ENCODE results near the gene SLC4A3. TPM values are rescaled to one million over a fixed set of nuclear protein-coding genes. Genes with fewer than 3 reads are reported as not detected.

SLC4A3 gene
- total RNA-seq, 1 experiment from 2014 or later, result 11.6 TPM

DNA sequence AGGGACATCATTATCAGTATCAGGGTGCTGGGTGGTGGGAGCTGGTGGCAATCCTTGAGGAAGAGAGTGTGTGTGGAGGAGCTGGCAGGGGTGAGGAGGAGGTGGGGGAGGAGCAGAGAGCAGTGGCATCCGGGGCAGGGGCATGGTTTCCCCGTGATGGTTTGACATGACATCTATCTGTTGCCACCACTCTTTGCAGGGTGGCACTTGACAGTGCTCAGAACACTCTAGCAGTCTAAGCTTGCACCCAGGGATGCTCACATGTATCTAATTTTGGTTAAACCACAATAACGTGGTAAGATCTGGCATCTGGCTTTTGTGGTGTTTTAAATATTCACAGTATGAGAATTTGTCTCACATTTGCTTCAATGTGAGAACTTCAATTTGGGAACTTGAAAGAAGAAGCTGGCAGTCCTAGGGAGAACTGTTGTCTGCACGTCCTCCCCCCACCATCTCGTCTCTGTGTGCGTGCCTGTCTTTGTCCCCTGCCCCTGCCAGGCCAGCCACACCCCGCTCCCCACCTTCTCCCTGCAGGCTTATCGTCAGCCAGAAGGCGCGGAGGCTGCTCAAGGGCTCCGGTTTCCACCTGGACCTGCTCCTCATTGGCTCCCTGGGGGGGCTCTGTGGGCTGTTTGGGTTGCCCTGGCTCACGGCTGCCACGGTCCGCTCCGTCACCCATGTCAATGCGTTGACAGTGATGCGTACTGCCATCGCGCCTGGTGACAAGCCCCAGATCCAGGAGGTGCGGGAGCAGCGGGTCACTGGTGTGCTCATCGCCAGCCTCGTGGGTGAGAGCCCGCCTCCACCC lies 11.7 kb downstream of the SLC4A3 start:
- POLR2A ChIA-PET (ENCODE audit: unreplicated experiment), result no interaction called here
- DNase-seq (no peak), ATAC-seq (no peak)
- H4K20me1 ChIP-seq (ENCODE audit: low read length), result no peaks in the 10 kb centered on the region
- no peak overlapping the region for H3K9ac ChIP-seq (ENCODE audit: low read length)
- H3K4me1 ChIP-seq (ENCODE audit: insufficient read depth, low read length), result peaks cover 7% of the 10 kb centered on the region
- H3K36me3 ChIP-seq (ENCODE audit: low read depth, low read length), result no peaks in the 10 kb centered on the region
- no peaks in the 10 kb centered on the region for H3F3A ChIP-seq (ENCODE audit: low read length, unreplicated experiment)
- no peaks in the 10 kb centered on the region for H3K9me2 ChIP-seq (replicated peaks; ENCODE audit: low read length)
- no peak overlapping the region for H3K4me3 ChIP-seq (ENCODE audit: low read length)
- H3K27ac ChIP-seq (ENCODE audit: low read length), result no peak overlapping the region
- no peaks in the 10 kb centered on the region for H3K27me3 ChIP-seq (ENCODE audit: low read length)
- no peak overlapping the region for H3K4me2 ChIP-seq (ENCODE audit: low read length)
- H3K9me3 ChIP-seq (ENCODE audit: low read length), result no peaks in the 10 kb centered on the region
- CTCF ChIA-PET, result no interaction called here
- no peak overlapping the region for H2AFZ ChIP-seq (ENCODE audit: low read length)
- TF ChIP-seq EZH2phosphoT487 (IDR thresholded peaks at IDR 0.05; ENCODE audit: borderline replicate concordance, low read length) (no peak), EZH2 (IDR thresholded peaks at IDR 0.05; ENCODE audit: low read length, unreplicated experiment) (no peak)
- TF ChIP-seq, protein P1, sequence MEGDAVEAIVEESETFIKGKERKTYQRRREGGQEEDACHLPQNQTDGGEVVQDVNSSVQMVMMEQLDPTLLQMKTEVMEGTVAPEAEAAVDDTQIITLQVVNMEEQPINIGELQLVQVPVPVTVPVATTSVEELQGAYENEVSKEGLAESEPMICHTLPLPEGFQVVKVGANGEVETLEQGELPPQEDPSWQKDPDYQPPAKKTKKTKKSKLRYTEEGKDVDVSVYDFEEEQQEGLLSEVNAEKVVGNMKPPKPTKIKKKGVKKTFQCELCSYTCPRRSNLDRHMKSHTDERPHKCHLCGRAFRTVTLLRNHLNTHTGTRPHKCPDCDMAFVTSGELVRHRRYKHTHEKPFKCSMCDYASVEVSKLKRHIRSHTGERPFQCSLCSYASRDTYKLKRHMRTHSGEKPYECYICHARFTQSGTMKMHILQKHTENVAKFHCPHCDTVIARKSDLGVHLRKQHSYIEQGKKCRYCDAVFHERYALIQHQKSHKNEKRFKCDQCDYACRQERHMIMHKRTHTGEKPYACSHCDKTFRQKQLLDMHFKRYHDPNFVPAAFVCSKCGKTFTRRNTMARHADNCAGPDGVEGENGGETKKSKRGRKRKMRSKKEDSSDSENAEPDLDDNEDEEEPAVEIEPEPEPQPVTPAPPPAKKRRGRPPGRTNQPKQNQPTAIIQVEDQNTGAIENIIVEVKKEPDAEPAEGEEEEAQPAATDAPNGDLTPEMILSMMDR (conservative IDR thresholded peaks at IDR 0.05; ENCODE audit: low read depth, low read length), result no peak
- intact Hi-C loops (cut with micrococcal nuclease), result no loop called here
- BruUV-seq (replicated peaks), result no TSS peak
- no peaks in the 10 kb centered on the region for H3K79me2 ChIP-seq (ENCODE audit: low read length)

DNA sequence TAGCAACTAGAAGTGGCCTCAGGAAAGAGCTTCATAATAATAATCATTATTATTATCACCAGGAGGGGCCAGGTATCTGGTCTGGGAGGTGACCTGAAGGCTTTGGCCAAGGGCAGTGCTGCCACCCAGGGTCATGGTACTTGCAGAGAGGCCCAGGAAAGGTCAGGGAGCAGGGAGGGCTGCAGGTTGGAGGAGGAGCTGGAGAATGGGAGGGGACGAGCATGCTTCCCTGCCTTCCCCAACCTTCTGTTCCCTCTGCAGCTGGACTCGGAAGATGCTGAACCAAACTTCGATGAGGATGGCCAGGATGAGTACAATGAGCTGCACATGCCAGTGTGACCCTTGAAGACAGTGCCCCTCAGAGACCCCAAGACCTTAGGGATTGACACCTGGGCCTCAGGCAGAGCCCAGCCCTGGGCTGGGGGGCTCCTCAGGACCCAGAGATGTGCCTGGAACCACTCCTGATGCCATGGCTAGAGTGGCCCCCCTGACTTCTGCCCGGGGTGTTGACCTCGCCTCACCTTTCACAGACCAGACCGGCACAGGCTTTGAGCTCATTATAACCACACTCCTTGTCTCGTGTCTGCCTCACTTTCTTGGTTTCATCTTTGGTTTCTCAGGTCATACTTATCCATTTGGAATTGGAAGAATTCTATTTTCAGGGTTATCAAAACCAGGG lies 14.1 kb downstream of the SLC4A3 start:
- Histone ChIP-seq H3K9me2 (replicated peaks; ENCODE audit: low read length) (no peaks in the 10 kb centered on the region), H4K20me1 (ENCODE audit: low read length) (no peaks in the 10 kb centered on the region), H3K4me2 (ENCODE audit: low read length) (no peak overlapping the region), H3K4me1 (ENCODE audit: insufficient read depth, low read length) (peaks cover 27% of the 10 kb centered on the region), H3K9me3 (ENCODE audit: low read length) (no peaks in the 10 kb centered on the region), H3K27me3 (ENCODE audit: low read length) (no peaks in the 10 kb centered on the region), H3K9ac (ENCODE audit: low read length) (no peak overlapping the region), H3K4me3 (ENCODE audit: low read length) (no peak overlapping the region), H2AFZ (ENCODE audit: low read length) (no peak overlapping the region), H3K79me2 (ENCODE audit: low read length) (no peaks in the 10 kb centered on the region), H3K36me3 (ENCODE audit: low read depth, low read length) (no peaks in the 10 kb centered on the region), H3K27ac (ENCODE audit: low read length) (no peak overlapping the region), H3F3A (ENCODE audit: low read length, unreplicated experiment) (no peaks in the 10 kb centered on the region)
- intact Hi-C loops (cut with micrococcal nuclease), result loop anchor here (1.0 to 2.0 kb wide), 3 partner anchors 48 to 98 kb away; partner anchors contain the start of genes CHPF and OBSL1
- CTCF ChIA-PET, result no interaction called here
- TF ChIP-seq EZH2phosphoT487 (IDR thresholded peaks at IDR 0.05; ENCODE audit: borderline replicate concordance, low read length) (no peak), EZH2 (IDR thresholded peaks at IDR 0.05; ENCODE audit: low read length, unreplicated experiment) (no peak)
- TF ChIP-seq, protein P1 (conservative IDR thresholded peaks at IDR 0.05; ENCODE audit: low read depth, low read length), result no peak
- no peak for ATAC-seq
- POLR2A ChIA-PET (ENCODE audit: unreplicated experiment), result no interaction called here
- no peak for DNase-seq
- BruUV-seq (replicated peaks), result no TSS peak
